Activated CD4-positive, alpha-beta memory T cell treated with anti-CD3 and anti-CD28 coated beads, Interleukin-2, amount 10 ng/mL, durations not matched to agents 7 days and 5 days (primary cell): ENCODE data around the gene PKD2L2. TPM values are rescaled to one million over a fixed set of nuclear protein-coding genes. Genes with fewer than 3 reads are reported as not detected.

Experiments used
- total RNA-seq, 2 experiments: library from RNA; stranded (reverse); gene quantifications; one replicate each; pipeline ENCODE4 v1.2.3, GENCODE V29; 2021

Gene PKD2L2
- total RNA-seq, 2 experiments from 2014 or later = 0.30 TPM; not detected in 1

Other genes starting within 250 kb of the PKD2L2 start
- gene KLHL3, start 153.4 kb upstream of the PKD2L2 start, total RNA-seq = 1 to 10 TPM; 2.8 to 3.6 TPM
- 10 to 100 TPM; 24.0 to 24.6 TPM for gene HNRNPA0, start 135.1 kb upstream of the PKD2L2 start, total RNA-seq
- gene MYOT, start 21.6 kb upstream of the PKD2L2 start, total RNA-seq = not detected
- gene FAM13B, start 143.6 kb downstream of the PKD2L2 start, total RNA-seq = 10 to 100 TPM; 24.9 to 25.3 TPM
- gene WNT8A, start 194.6 kb downstream of the PKD2L2 start, total RNA-seq = not detected
- gene NME5, start 250.0 kb downstream of the PKD2L2 start, total RNA-seq = not detected